GM18519 (cell line): ENCODE data around the gene YPEL5.

Source experiments
- ATAC-seq: cut with Tn5 transposase; IDR thresholded peaks from one replicate; pipeline ENCODE4 v1.9.1; 2021; ENCODE audit warnings: mild to moderate bottlenecking, moderate library complexity; ENCODE audit not compliant: unreplicated experiment, low FRiP score

YPEL5 gene

GRCh38 chr2:30162806-30163205 is 16.0 kb downstream of the YPEL5 start:
- no peak for ATAC-seq

GRCh38 chr2:30164131-30164925 is 17.5 kb downstream of the YPEL5 start:
- no peak for ATAC-seq

- peak; percentile 82 for ATAC-seq
Measured at GRCh38 chr2:30165050-30165520, 18.3 kb downstream of the YPEL5 start.

- no peak for ATAC-seq
Measured at GRCh38 chr2:30165617-30166016, 18.8 kb downstream of the YPEL5 start.

GRCh38 chr2:30172627-30173026 is 25.8 kb downstream of the YPEL5 start:
- no peak for ATAC-seq

GRCh38 chr2:30177440-30177839 is 30.6 kb downstream of the YPEL5 start:
- no peak for ATAC-seq

GRCh38 chr2:30177956-30178355 is 31.1 kb downstream of the YPEL5 start:
- no peak for ATAC-seq

- ATAC-seq = no peak
Measured at GRCh38 chr2:30178618-30179434, 32.0 kb downstream of the YPEL5 start.

GRCh38 chr2:30179536-30179935 is 32.7 kb downstream of the YPEL5 start:
- ATAC-seq = no peak

GRCh38 chr2:30180226-30180625 is 33.4 kb downstream of the YPEL5 start:
- ATAC-seq = no peak

- no peak for ATAC-seq
Measured at GRCh38 chr2:30181176-30181575, 34.4 kb downstream of the YPEL5 start.

GRCh38 chr2:30184035-30184434 is 37.2 kb downstream of the YPEL5 start:
- ATAC-seq = no peak

- ATAC-seq = no peak
Measured at GRCh38 chr2:30185178-30185577, 38.4 kb downstream of the YPEL5 start.

- no peak for ATAC-seq
Measured at GRCh38 chr2:30188292-30188691, 41.5 kb downstream of the YPEL5 start.

GRCh38 chr2:30190637-30191036 is 43.8 kb downstream of the YPEL5 start:
- ATAC-seq = no peak

GRCh38 chr2:30191107-30191506 is 44.3 kb downstream of the YPEL5 start:
- ATAC-seq = no peak

- ATAC-seq = no peak
Measured at GRCh38 chr2:30191819-30192271, 45.0 kb downstream of the YPEL5 start.

GRCh38 chr2:30192314-30192713 is 45.5 kb downstream of the YPEL5 start:
- no peak for ATAC-seq

- no peak for ATAC-seq
Measured at GRCh38 chr2:30193104-30193681, 46.4 kb downstream of the YPEL5 start.

GRCh38 chr2:30194421-30194820 is 47.6 kb downstream of the YPEL5 start:
- ATAC-seq = no peak

GRCh38 chr2:30195016-30195415 is 48.2 kb downstream of the YPEL5 start:
- ATAC-seq = no peak
